ENCODE results near the gene RBM42.
"Not testable (repeated sequence)": the region's sequence is repeated elsewhere in the genome, so short reads cannot be mapped to it uniquely, and the experiment has no call there.

RBM42 gene

GRCh38 chr19:35628565-35629331 is at the start of gene RBM42:
RBM42 (plus strand) TSS chr19:35629036; CDS start chr19:35629154, 118 bp downstream.
- DNase-seq = peak; percentile 93

- DNase-seq = no peak
Measured at GRCh38 chr19:35582760-35583159, 46.1 kb upstream of the RBM42 start.

DNA sequence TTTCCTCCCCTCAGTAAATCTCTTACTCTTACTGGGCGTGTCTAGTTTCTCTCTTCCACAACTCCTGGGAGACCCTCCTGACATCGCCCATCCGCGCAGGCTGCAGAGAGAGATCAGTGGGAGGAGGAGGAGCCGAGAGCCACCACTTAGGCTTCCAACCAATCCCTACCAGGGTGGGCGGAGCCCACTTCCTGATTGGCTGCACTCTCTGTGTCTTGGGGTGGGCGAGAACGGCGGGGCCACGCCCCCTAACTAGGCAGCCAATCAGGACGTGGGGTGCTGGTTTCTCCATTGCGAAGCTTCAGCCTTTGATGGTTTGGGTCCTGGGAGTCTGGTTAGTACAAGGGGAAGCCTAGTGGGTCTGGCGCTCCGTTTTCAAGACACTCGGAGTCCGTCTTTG is 43.0 kb upstream of the RBM42 start, which contains the start of gene PMIS2:
PMIS2 (plus strand) TSS at position 326 of the 400 bp plus-strand sequence. CDS start 87 bp downstream, outside the sequence.
- no peak for DNase-seq

DNA sequence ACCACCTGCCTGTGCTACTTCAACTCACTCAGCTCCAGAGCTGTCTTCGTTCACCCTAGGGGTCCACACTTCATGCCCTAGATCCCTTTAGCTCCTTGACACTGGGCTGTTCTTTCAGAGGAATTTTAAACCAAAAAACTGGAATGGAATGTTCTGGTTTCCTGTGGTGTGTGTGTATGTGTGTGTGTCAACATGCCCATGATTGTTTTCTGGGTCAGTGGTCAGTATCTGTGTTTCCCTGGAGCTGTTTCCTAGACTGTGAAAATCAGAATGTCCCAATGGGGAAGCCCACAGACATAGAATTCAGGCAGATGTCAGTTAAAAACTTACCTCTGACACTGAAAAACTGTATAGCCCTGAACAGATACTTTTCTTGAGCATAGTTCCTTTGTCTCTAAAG is 41.5 kb upstream of the RBM42 start:
- no peak for DNase-seq

DNA sequence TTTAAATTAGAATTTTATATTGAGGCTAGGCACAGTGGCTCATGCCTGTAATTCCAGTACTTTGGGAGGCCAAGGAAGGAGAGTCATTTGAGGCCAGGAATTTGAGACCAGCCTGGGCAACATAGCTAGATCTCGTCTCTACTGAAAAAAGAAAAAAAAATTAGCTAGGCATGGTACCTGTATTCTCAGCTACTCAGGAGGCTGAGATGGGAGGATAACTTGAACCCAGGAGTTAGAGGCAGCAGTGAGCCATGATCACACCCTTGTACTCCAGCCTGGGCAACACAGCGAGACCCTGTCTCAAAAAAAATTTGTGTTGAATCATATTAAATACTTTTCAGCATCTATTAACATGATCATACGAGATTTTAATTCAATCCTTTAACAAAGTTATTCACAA is 38.0 kb upstream of the RBM42 start:
- no peak for DNase-seq

GRCh38 chr19:35592226-35592625 is 36.6 kb upstream of the RBM42 start:
- no peak for DNase-seq

DNA sequence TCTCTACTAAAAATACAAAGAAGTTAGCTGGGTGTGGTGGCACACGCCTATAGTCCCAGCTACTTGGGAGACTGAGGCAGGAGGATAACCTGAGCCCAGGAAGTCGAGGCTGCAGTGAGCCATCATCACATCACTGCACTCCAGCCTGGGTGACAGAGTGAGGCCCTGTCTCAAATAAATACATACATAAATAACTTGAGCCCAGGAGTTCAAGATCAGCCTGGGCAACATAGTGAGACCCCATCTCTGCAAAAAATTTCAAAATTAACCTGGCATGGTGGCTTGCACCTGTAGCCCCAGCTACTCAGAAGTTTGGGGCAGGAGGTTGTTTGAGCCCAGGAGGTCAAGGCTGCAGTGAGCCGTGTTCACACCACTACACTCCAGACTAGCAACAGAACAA is 33.8 kb upstream of the RBM42 start:
- DNase-seq = not testable (repeated sequence)

- no peak for DNase-seq
Measured at GRCh38 chr19:35595928-35596327, 32.9 kb upstream of the RBM42 start.

GRCh38 chr19:35596366-35596999 is 32.4 kb upstream of the RBM42 start:
- no peak for DNase-seq

DNA sequence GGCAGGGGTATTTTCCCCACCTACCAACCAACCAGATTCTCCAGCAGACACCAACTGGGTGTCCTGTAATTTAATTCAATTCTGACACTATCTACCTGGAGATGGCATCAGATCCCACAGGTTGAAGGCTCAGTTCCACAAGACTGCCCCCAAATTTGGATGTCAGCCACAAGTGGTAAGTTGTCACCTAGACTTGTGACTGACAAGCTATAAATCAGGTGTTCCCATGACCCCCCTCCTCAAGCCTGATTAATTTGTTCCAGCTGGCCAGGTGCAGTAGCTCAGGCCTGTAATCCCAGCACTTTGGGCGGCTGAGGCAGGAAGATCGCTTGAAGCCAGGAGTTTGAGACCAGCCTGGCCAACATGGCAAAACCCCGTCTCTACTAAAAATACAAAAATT is 26.9 kb upstream of the RBM42 start:
- no peak for DNase-seq

- DNase-seq = not testable (repeated sequence)
Measured at GRCh38 chr19:35604436-35604835, 24.4 kb upstream of the RBM42 start.

DNA sequence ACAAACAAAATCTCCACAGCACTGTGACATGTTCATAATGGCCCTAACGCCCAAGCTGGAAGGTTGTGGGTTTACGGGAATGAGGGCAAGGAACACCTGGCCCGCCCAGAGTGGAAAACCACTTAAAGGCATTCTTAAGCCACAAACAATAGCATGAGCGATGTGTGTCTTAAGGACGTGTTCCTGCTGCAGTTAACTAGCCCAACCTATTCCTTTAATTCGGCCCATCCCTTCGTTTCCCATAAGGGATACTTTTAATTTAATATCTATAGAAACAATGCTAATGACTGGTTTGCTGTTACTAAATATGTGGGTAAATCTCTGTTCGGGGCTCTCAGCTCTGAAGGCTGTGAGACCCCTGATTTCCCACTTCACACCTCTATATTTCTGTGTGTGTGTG is 21.7 kb upstream of the RBM42 start:
- not testable (repeated sequence) for DNase-seq

GRCh38 chr19:35607661-35608060 is 21.2 kb upstream of the RBM42 start:
- DNase-seq = no peak

- DNase-seq = no peak
Measured at GRCh38 chr19:35608251-35608650, 20.6 kb upstream of the RBM42 start.

- no peak for DNase-seq
Measured at GRCh38 chr19:35609851-35610353, 18.9 kb upstream of the RBM42 start.

- no peak for DNase-seq
Measured at GRCh38 chr19:35612224-35612558, 16.6 kb upstream of the RBM42 start.

- DNase-seq = peak; percentile 67
Measured at GRCh38 chr19:35612559-35613321, 16.1 kb upstream of the RBM42 start, which contains the start of gene HAUS5. HAUS5 (plus strand) TSS chr19:35612735; CDS start chr19:35612795, 60 bp downstream.

DNA sequence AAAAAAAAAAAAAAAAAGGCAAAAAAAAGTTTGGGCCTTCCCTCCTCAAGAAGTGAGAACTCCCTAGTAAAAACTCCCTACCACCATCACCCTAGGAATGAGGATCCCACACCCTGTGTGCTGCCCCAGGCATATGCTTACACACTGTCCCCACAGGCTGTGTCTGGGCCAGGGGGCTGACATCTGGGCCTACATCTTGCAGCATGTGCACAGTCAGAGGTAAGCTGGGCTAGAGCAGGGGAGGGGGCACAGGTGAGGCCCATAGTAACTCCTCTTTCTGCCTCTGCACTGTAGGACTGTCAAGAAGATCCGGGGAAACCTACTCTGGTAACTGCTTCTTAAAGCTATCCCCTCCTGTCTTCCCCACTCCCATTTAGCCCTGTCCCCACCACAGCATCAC is 15.3 kb upstream of the RBM42 start:
- no peak for DNase-seq

- no peak for DNase-seq
Measured at GRCh38 chr19:35615036-35615435, 13.8 kb upstream of the RBM42 start.

GRCh38 chr19:35618857-35619256 is 10.0 kb upstream of the RBM42 start:
- DNase-seq = no peak

DNA sequence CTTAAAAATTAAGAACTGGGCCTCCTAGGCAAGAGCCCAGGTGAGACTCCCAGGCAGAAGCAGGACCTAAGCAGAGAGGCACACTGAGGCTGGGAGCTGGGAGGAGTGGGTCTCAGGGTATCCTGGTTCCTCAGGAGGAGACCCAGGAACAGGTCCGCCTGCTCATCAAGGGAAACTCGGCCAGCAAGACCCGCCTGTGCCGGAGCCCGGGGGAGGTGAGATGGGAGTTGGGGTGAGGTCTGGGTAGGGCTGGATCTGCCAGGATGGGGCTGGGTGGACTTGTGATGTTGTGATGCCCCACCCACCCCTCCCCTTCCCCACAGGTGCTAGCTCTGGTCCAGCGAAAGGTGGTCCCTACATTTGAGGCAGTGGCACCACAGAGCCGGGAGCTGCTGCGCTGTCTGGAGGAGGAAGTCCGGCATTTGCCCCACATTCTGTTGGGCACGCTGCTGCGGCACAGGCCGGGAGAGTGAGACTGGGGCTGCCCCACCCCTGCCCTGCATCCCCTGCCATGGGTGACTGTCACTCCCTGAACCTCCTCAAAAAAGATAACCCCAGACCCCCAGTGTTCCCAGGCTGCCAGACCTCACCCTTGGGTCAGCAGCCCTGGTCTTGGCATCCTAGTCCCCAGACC is 9.4 kb upstream of the RBM42 start:
- DNase-seq = no peak

GRCh38 chr19:35620001-35620400 is 8.8 kb upstream of the RBM42 start:
- no peak for DNase-seq

DNA sequence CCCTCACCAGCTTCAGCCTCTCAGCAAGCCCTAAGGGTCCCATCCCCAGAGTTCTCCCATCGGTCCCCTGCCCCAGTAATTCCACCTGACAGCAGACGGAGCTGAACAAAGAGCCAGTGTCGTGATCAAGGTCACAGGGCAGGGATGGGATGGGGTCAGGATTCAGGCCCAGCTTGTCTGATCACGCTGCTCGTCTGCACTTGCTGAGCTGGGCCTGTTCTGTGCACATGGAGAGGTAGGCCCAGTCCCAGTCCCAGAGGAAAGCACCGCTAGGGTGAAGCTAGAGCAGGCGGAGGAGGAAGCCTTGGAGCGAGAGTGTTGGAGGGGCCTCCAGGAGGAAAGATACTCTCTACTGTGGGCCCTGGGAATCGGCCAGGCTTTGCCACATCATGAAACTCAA is 7.1 kb upstream of the RBM42 start:
- DNase-seq = no peak

All from NCI-H2081 treated with DMSO at 0.1 percent for 48 hours (cell line).